Keratinocyte (primary cell): ENCODE measurements around the gene MGAT3. TPM values are rescaled to one million over a fixed set of nuclear protein-coding genes. Genes with fewer than 3 reads are reported as not detected.

Source experiments
- DNase-seq: peaks from one replicate; pipeline ENCODE4 v3.0.0-alpha.2; 2011; ENCODE audit warnings: low read depth, missing footprints, low spot score
- FAIRE-seq: peaks from 2 replicates; lab custom pipeline; 2011; peaks lifted over from hg19 to GRCh38; lab: Jason Lieb, UNC
- H2AFZ ChIP-seq: 2 replicates; pipeline ENCODE4 v1.6.0; 2012; ENCODE audit warnings: low read length, control low read depth, inconsistent platforms; ENCODE audit not compliant: control insufficient read depth
- H3K27ac ChIP-seq: 2 replicates; pipeline ENCODE4 v1.5.1; 2011; ENCODE audit warnings: low read length; ENCODE audit not compliant: control insufficient read depth, insufficient read depth
- H3K27me3 ChIP-seq: 3 replicates; pipeline ENCODE4 v1.6.0; 2011; ENCODE audit warnings: low read length; ENCODE audit not compliant: control insufficient read depth, insufficient read depth; ENCODE audit errors: extremely low read depth
- H3K36me3 ChIP-seq, 2 experiments: 2 replicates in 1 of 2; 3 replicates in 1 of 2; pipeline ENCODE4 v1.5.1; 2011; ENCODE audit warnings: low read length in 2 of 2, mild to moderate bottlenecking in 1 of 2; ENCODE audit not compliant: control insufficient read depth in 2 of 2, insufficient read depth in 2 of 2; ENCODE audit errors: extremely low read depth in 1 of 2
- H3K4me1 ChIP-seq: 3 replicates; pipeline ENCODE4 v1.5.1; 2011; ENCODE audit warnings: low read length; ENCODE audit not compliant: control insufficient read depth, insufficient read depth; ENCODE audit errors: extremely low read depth
- H3K4me2 ChIP-seq: 3 replicates; pipeline ENCODE4 v1.6.0; 2011; ENCODE audit warnings: low read depth, low read length; ENCODE audit not compliant: control insufficient read depth, insufficient read depth; ENCODE audit errors: extremely low read depth
- H3K4me3 ChIP-seq, 3 experiments: fragments of 200-600 bp in 1 of 3; sonication (generic) in 1 of 3; 2 replicates in 2 of 3; 3 replicates in 1 of 3; pipeline ENCODE4 v1.5.1; 2011 to 2016; ENCODE audit warnings: low read length in 3 of 3, mild to moderate bottlenecking in 3 of 3, control low read depth in 2 of 3, inconsistent platforms in 1 of 3, low read depth in 1 of 3, mixed read lengths in 1 of 3, mixed run types in 1 of 3, moderate library complexity in 1 of 3; ENCODE audit not compliant: control insufficient read depth in 2 of 3, insufficient read depth in 2 of 3; ENCODE audit errors: extremely low read depth in 1 of 3
- H3K79me2 ChIP-seq: 2 replicates; pipeline ENCODE4 v1.6.0; 2012; ENCODE audit warnings: low read length; ENCODE audit not compliant: control insufficient read depth, insufficient read depth
- H3K9ac ChIP-seq: 3 replicates; pipeline ENCODE4 v1.6.0; 2011; ENCODE audit warnings: low read length; ENCODE audit not compliant: control insufficient read depth, insufficient read depth; ENCODE audit errors: extremely low read depth
- H3K9me1 ChIP-seq: 3 replicates; pipeline ENCODE4 v1.6.0; 2011; ENCODE audit warnings: low read length; ENCODE audit not compliant: control insufficient read depth, insufficient read depth; ENCODE audit errors: extremely low read depth
- H3K9me3 ChIP-seq: 2 replicates; pipeline ENCODE4 v1.5.1; 2012; ENCODE audit warnings: low read depth, low read length; ENCODE audit not compliant: control insufficient read depth
- H4K20me1 ChIP-seq: 3 replicates; pipeline ENCODE4 v1.6.0; 2011; ENCODE audit warnings: low read length; ENCODE audit not compliant: control insufficient read depth, insufficient read depth; ENCODE audit errors: extremely low read depth
- CTCF ChIP-seq, 3 experiments: IDR thresholded peaks in 1 of 3; conservative IDR thresholded peaks in 1 of 3; optimal IDR thresholded peaks in 1 of 3; 2 replicates in 2 of 3; 3 replicates in 1 of 3; pipeline versions ENCODE3 to v1.5.1; 2011; ENCODE audit warnings: low read length in 3 of 3, mild to moderate bottlenecking in 3 of 3, moderate library complexity in 2 of 3, control low read depth in 1 of 3, inconsistent platforms in 1 of 3; ENCODE audit not compliant: insufficient read depth in 2 of 3; ENCODE audit errors: extremely low read depth in 1 of 3
- EZH2 ChIP-seq: IDR thresholded peaks from one replicate; pipeline ENCODE4 v1.6.1; 2012; ENCODE audit warnings: inconsistent platforms, mild to moderate bottlenecking, low read length, moderate library complexity
- dilution Hi-C: fragments of 300-500 bp; cut with MboI; formaldehyde crosslinking; loops from one replicate; pipeline ENCODE4 v1.7.0; 2020; ENCODE audit warnings: low sequenced_read_pairs; ENCODE audit not compliant: extremely low pct_ligation_motif_present
- polyA plus RNA-seq, 5 experiments: library from polyadenylated mRNA; depleted of rRNA in 3 of 5; stranded (reverse) in 3 of 5; stranded (forward) in 1 of 5; unstranded in 1 of 5; fragments of >200 nt; gene quantifications; 1 replicate in 1 of 5; 2 replicates in 3 of 5; 3 replicates in 1 of 5; pipeline versions ENCODE4 v1.2.1 to v1.2.3, GENCODE V29; 2011 to 2012; ENCODE audit warnings: missing spikeins in 2 of 5, low read depth in 1 of 5, low replicate concordance in 1 of 5

MGAT3 gene
- polyA plus RNA-seq, 1 donor (not counting 4 experiments of a cell fraction or from before 2014, with no cell fraction given) = not detected

GRCh38 chr22:39518996-39519680 lies 62.3 kb downstream of the MGAT3 start:
- peaks cover 28 to 45% of the 10 kb centered on the region in 2 experiments for H3K36me3 ChIP-seq
- dilution Hi-C loops = no loop called here
- H3K9ac ChIP-seq = peak overlapping the region; percentile 99
- peak overlapping the region; percentile 76 for H3K4me2 ChIP-seq
- DNase-seq (no peak), FAIRE-seq (no peak)
- peak overlapping the region; percentile 79 to 93 (median 86) for H3K4me3 ChIP-seq
- TF ChIP-seq EZH2 (no peak), CTCF (optimal IDR thresholded peaks at IDR 0.05 in 1 of 3, IDR thresholded peaks at IDR 0.05 in 1 of 3, conservative IDR thresholded peaks at IDR 0.05 in 1 of 3; ENCODE audit: extremely low read depth in 1 of 3, insufficient read depth in 2 of 3, low read length in 3 of 3) (no peak)
- H3K79me2 ChIP-seq = peaks cover 40% of the 10 kb centered on the region
- H3K27ac ChIP-seq = peak overlapping the region; percentile 97
- H3K9me1 ChIP-seq = peaks cover under 1% of the 10 kb centered on the region
- H3K4me1 ChIP-seq = peaks cover 21% of the 10 kb centered on the region
- no peak overlapping the region for H2AFZ ChIP-seq
- no peaks in the 10 kb centered on the region for H3K9me3 ChIP-seq
- H3K27me3 ChIP-seq = no peaks in the 10 kb centered on the region
- H4K20me1 ChIP-seq = peaks cover 29% of the 10 kb centered on the region

GRCh38 chr22:39519681-39520225 lies 62.9 kb downstream of the MGAT3 start:
- peak overlapping the region; percentile 76 for H3K4me2 ChIP-seq
- peak overlapping the region; percentile 79 to 93 (median 86) for H3K4me3 ChIP-seq
- FAIRE-seq = peak; percentile 86
- peak overlapping the region; percentile 40 for H2AFZ ChIP-seq
- H4K20me1 ChIP-seq = peaks cover 34% of the 10 kb centered on the region
- peaks cover 2% of the 10 kb centered on the region for H3K9me1 ChIP-seq
- peak overlapping the region; percentile 99 for H3K9ac ChIP-seq
- H3K27ac ChIP-seq = peak overlapping the region; percentile 97
- TF ChIP-seq CTCF (optimal IDR thresholded peaks at IDR 0.05 in 1 of 3, IDR thresholded peaks at IDR 0.05 in 1 of 3, conservative IDR thresholded peaks at IDR 0.05 in 1 of 3; ENCODE audit: extremely low read depth in 1 of 3, insufficient read depth in 2 of 3, low read length in 3 of 3) (peak; percentile 21 to 45 (median 26)), EZH2 (no peak)
- DNase-seq = peak; percentile 93
- peaks cover 21% of the 10 kb centered on the region for H3K4me1 ChIP-seq
- H3K9me3 ChIP-seq = no peaks in the 10 kb centered on the region
- no peaks in the 10 kb centered on the region for H3K27me3 ChIP-seq
- H3K79me2 ChIP-seq = peaks cover 34% of the 10 kb centered on the region
- dilution Hi-C loops = no loop called here
- peaks cover 26 to 42% of the 10 kb centered on the region in 2 experiments for H3K36me3 ChIP-seq
